ENCODE data around the gene DOLPP1. TPM values are rescaled to one million over a fixed set of nuclear protein-coding genes. Genes with fewer than 3 reads are reported as not detected.

The DOLPP1 gene
- total RNA-seq, 1 experiment from 2014 or later = 18.5 TPM

DNA sequence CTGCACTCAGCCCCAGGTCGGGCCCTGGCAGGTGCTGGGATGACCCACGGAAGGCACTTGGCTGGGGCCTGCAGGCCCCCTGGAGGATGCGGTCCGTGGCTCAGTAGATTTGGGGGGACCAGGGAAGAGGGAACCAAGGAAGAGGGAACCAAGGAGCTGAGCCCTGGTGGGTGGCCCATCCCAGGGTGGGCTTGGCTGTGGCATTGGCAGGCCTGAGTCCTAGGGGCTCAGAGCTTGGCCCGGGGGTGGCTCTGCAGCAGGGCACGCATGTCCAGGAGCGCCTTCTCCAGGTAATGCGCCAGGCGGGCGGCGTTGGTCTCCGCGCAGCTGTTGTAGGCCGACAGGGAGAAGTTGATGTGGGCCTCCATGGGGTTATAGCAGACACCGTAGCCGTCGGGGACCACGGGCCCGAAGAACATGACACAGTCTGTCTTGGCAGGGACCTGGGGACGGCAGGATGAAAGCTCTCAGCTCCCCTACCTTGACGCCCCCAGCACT, 14.3 kb downstream of the DOLPP1 start:
- ChIA-PET CTCF (no interaction called here), POLR2A (no interaction called here)
- no peak overlapping the region for H3K27ac Mint-ChIP-seq (ENCODE audit: low read depth, unreplicated experiment)
- H3K4me1 Mint-ChIP-seq (ENCODE audit: insufficient read depth, unreplicated experiment) = no peaks in the 10 kb centered on the region
- intact Hi-C loops (cut with micrococcal nuclease) = no loop called here
- TF ChIP-seq, protein P1, sequence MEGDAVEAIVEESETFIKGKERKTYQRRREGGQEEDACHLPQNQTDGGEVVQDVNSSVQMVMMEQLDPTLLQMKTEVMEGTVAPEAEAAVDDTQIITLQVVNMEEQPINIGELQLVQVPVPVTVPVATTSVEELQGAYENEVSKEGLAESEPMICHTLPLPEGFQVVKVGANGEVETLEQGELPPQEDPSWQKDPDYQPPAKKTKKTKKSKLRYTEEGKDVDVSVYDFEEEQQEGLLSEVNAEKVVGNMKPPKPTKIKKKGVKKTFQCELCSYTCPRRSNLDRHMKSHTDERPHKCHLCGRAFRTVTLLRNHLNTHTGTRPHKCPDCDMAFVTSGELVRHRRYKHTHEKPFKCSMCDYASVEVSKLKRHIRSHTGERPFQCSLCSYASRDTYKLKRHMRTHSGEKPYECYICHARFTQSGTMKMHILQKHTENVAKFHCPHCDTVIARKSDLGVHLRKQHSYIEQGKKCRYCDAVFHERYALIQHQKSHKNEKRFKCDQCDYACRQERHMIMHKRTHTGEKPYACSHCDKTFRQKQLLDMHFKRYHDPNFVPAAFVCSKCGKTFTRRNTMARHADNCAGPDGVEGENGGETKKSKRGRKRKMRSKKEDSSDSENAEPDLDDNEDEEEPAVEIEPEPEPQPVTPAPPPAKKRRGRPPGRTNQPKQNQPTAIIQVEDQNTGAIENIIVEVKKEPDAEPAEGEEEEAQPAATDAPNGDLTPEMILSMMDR (IDR thresholded peaks at IDR 0.05; ENCODE audit: unreplicated experiment) = no peak
- no peaks in the 10 kb centered on the region for H3K27me3 Mint-ChIP-seq (ENCODE audit: insufficient read depth, unreplicated experiment)
- DNase-seq (ENCODE audit: unreplicated experiment) = no peak
- no peaks in the 10 kb centered on the region for H3K36me3 Mint-ChIP-seq (ENCODE audit: insufficient read depth, unreplicated experiment)
- no peaks in the 10 kb centered on the region for H3K9me3 Mint-ChIP-seq (ENCODE audit: unreplicated experiment)
- no peak overlapping the region for H3K4me3 Mint-ChIP-seq (ENCODE audit: unreplicated experiment)
- BruUV-seq (replicated peaks) = no TSS peak

DNA sequence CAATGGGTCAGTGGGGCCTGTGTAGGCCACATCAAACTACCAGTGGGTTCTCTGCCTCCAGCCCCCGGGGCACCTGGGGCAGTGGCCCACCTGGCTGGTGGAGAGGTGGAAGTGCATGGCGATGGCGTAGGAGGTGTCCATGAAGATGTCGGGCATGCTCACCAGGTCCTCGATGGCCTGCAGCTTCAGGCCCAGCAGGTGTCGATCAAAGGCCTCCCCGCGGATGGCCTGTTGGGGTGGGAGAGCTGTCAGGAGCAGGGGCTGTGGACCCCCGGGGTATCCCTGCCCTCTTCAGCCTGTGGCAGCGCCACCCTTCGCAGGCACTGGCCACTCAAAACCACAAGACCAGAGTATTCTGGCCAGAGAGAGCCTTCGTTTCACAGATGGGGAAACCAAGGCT, 15.0 kb downstream of the DOLPP1 start:
- ChIA-PET CTCF (no interaction called here), POLR2A (no interaction called here)
- no peaks in the 10 kb centered on the region for H3K36me3 Mint-ChIP-seq (ENCODE audit: insufficient read depth, unreplicated experiment)
- no peak for DNase-seq (ENCODE audit: unreplicated experiment)
- H3K9me3 Mint-ChIP-seq (ENCODE audit: unreplicated experiment) = no peaks in the 10 kb centered on the region
- BruUV-seq (replicated peaks) = no TSS peak
- H3K4me3 Mint-ChIP-seq (ENCODE audit: unreplicated experiment) = no peak overlapping the region
- H3K27ac Mint-ChIP-seq (ENCODE audit: low read depth, unreplicated experiment) = no peak overlapping the region
- no peaks in the 10 kb centered on the region for H3K27me3 Mint-ChIP-seq (ENCODE audit: insufficient read depth, unreplicated experiment)
- no peaks in the 10 kb centered on the region for H3K4me1 Mint-ChIP-seq (ENCODE audit: insufficient read depth, unreplicated experiment)
- intact Hi-C loops (cut with micrococcal nuclease) = no loop called here
- TF ChIP-seq, protein P1 (IDR thresholded peaks at IDR 0.05; ENCODE audit: unreplicated experiment) = no peak

DNA sequence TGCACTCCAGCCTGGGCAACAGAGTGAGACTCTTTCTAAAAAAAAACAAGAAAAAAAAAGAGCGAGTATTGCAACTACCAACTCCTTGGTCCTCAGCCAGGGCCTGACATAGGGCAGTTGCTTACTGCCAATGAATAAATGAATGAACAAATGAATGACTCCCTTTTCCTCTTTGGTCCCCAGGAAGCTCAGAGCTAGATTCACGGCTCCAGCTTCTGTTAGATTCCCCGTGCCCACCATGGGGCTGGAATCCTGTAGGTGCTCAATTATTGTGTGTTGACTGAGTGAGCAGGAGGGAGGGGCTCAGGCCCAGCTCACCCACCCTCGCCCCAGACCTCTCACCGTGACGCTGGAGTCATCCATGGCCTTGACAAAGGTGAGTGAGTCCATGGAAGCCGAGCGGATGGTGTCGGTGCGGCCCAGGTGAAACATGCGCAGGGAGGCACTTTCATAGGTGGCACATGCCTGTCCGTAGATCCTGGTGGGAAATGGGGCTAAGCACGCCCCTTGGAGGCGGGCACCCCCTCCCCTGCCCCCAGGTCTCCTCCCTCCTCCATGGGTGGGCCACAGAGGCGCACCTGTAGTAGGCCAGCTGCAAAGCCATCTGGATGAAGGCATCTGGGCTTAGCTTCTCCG, 16.9 kb downstream of the DOLPP1 start:
- intact Hi-C loops (cut with micrococcal nuclease) = no loop called here
- no peaks in the 10 kb centered on the region for H3K4me1 Mint-ChIP-seq (ENCODE audit: insufficient read depth, unreplicated experiment)
- POLR2A ChIA-PET = interaction anchor here (0.5 to 1.0 kb wide), 2 partner anchors 9 to 398 kb away, joined by 3 read pairs; no protein-coding TSS in a partner anchor
- no peaks in the 10 kb centered on the region for H3K36me3 Mint-ChIP-seq (ENCODE audit: insufficient read depth, unreplicated experiment)
- no peak for DNase-seq (ENCODE audit: unreplicated experiment)
- no TSS peak for BruUV-seq (replicated peaks)
- no peak overlapping the region for H3K27ac Mint-ChIP-seq (ENCODE audit: low read depth, unreplicated experiment)
- no peaks in the 10 kb centered on the region for H3K27me3 Mint-ChIP-seq (ENCODE audit: insufficient read depth, unreplicated experiment)
- H3K9me3 Mint-ChIP-seq (ENCODE audit: unreplicated experiment) = no peaks in the 10 kb centered on the region
- TF ChIP-seq, protein P1 (IDR thresholded peaks at IDR 0.05; ENCODE audit: unreplicated experiment) = no peak
- H3K4me3 Mint-ChIP-seq (ENCODE audit: unreplicated experiment) = no peak overlapping the region
- CTCF ChIA-PET = interaction anchor here (0.6 to 0.7 kb wide), 2 partner anchors 10 to 20 kb away, joined by 3 to 4 read pairs; no protein-coding TSS in a partner anchor

DNA sequence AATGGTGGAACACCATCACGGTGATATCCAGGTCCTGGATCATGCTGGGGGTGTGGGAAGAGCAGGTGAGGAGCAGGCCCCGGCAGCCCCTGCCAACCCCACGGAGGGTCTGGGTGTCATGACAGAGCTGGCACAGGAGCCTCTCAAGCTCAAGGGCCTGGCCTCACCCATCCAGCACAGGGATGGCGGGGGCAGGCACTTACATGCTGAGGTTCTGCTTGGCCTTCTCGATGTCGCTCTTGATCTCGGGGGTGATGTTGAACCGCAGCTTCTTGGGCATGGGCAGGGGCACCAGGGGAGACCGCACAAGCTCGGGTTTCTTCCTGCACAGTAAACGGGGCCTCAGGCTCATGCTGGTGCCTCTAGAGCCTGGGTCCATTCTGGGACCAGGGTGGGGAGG, 17.4 kb downstream of the DOLPP1 start:
- Mint-ChIP-seq H3K27ac (ENCODE audit: low read depth, unreplicated experiment) (no peak overlapping the region), H3K27me3 (ENCODE audit: insufficient read depth, unreplicated experiment) (no peaks in the 10 kb centered on the region), H3K4me1 (ENCODE audit: insufficient read depth, unreplicated experiment) (no peaks in the 10 kb centered on the region), H3K36me3 (ENCODE audit: insufficient read depth, unreplicated experiment) (no peaks in the 10 kb centered on the region), H3K4me3 (ENCODE audit: unreplicated experiment) (no peak overlapping the region), H3K9me3 (ENCODE audit: unreplicated experiment) (no peaks in the 10 kb centered on the region)
- ChIA-PET POLR2A (interaction anchor here (0.5 to 1.0 kb wide), 3 partner anchors 10 to 399 kb away, joined by 3 to 5 read pairs (median 3); partner anchors contain the start of gene PTPA), CTCF (no interaction called here)
- DNase-seq (ENCODE audit: unreplicated experiment) = no peak
- TF ChIP-seq, protein P1 (IDR thresholded peaks at IDR 0.05; ENCODE audit: unreplicated experiment) = no peak
- no TSS peak for BruUV-seq (replicated peaks)
- intact Hi-C loops (cut with micrococcal nuclease) = no loop called here
